ENCODE data around the gene TGM2.

The TGM2 gene

DNA sequence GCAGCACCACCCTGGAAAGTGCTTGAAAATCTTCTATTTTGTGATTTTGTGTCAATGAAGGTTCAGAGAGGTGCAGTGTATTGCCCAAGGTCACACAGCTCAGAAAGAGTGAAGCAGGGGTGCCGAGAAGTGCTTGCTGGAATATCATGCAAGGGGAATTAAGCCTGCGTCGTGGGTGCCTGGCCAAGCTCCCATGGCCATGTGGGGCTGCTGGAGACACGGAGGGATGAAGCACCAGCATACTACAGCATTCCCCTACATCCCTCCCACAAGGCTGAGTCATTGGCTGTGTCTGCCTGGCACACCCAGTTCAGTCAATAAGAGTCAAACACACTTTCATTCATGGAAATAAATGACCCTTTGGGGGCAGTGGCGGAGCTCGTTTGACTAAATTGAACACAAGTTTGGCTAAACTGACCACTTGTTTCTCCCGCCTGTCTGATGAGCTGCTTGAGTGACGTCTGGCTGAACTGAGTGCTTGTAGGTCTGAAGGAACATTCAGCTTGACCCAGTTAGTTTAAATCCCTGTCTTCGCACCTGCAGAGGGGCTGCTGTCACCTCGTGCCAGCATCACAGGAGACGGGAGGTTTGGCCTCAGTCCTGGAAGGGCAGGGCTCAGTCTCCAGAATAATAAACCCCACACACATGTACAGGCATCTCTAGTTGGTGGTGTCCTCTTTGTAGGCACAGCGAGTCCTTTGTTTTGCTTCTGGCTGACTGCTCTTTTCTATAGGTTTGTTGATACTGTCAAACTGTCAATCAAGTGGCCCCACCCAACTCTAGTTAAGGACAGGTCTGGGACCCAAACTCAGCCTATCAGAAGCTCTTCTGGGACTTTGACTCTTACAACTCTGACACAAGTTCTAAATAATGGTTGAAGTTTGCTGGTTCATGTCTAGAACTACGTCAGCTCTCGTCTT, 8.4 kb upstream of the TGM2 start:
- FAIRE-seq: no peak

DNA sequence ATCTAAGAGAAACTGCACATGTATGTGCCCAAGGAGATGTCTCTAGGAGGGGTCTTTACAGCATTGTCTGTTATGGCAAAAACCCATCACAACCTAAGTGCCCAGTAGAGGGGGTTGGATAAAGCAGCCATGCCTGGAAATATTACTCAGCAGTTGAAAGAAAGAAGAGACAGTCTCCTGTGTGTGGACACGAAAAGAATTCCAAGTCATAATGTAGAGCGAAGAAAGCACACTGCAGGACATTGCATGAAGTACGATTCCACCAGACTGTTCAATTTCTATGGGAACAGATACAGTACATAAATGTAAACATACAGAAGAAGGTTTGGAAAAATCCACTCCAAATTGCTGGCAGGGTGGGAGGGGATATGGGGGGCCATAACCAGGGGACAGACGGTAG, 7.3 kb upstream of the TGM2 start:
- FAIRE-seq: no peak

DNA sequence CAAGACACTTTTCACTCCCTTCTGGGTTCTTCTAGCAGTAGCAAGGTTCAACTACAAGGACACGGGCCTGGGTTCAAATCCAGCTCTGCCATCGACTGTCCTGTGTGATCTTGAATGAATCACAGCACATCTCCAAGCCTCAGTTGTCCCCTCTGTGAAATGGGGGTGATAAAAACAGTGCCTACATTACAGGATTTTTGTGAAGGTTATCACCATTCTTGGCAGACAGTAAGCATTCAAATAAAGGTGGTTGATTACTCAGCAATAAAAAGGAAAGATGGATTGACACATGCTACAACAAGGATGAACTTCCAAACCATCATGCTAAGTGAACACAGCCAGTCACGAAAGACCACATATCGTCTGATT, 6.6 kb upstream of the TGM2 start:
- FAIRE-seq: no peak

DNA sequence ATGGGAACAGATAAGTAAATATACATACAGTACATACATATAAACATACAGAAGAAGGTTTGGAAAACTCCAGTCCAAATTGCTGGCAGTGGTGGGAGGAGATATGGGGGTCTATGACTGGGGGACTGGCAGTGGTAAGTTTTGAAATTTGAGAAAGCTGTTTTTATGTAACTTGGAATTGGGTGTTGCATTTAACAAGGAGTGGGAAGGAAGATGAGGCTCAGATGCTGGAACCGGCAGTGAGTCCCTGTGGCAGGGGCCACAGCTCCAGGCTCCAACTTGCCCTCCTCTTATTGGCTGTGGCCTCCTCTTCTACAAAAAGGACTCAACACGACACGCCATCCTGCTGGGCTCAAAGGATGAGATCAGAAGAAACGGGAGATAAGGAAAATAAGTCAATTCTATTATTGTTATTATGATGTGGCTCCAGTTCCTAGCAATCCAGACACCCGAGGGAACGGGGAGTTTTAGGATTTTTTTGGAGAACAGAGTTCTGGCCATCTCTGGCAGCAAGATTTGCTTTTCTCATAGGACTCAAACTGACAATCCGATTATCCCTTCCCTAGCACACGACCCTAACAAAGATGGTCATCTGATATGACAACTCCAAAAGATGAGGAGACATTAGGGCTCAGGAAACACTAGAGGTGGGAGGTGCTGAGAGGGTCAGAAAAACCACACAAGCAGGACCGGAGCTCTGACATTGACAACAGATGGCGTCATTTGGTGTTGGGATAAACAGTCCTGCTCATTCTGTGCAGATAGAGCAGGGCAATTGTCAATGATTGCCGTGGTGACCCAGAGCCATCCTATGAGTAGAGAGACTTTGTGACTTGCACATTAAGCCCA, 6.0 kb upstream of the TGM2 start:
- no peak for FAIRE-seq

DNA sequence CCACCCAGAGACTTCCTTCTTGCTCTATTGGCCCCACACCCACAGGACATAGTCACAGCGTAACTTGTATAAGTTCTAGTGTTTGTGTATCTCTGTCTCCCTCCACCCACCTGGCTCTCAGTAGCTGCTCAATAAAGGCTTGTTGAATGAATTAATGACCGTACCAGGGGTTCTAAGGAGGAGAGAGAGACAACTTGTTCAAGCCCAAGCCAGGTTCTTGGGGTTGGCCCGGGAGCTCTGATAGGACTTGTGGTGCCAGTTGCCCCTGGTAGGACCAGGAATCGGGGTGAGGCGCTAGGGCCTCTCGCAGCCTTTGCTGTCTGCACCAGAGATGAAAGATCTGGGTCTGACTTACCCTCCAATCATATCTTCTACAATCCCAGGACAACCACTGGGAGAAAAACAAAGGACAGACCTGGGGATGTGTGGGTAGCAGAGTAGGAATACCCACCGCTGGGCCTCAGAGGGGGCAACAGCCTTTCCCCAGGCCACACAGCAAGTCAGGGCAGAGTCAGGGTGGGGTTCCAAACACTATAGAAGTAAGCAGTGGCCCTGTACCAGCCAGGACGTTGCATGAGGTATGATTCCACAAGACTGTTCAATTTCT, 5.3 kb upstream of the TGM2 start:
- FAIRE-seq: no peak

- no peak for FAIRE-seq
Measured at GRCh38 chr20:38169636-38170193, 4.6 kb upstream of the TGM2 start.

- FAIRE-seq: no peak
Measured at GRCh38 chr20:38168791-38169589, 3.9 kb upstream of the TGM2 start.

GRCh38 chr20:38167851-38168760, 3.0 kb upstream of the TGM2 start:
- FAIRE-seq: no peak

GRCh38 chr20:38167328-38167850, 2.3 kb upstream of the TGM2 start:
- FAIRE-seq: no peak

- no peak for FAIRE-seq
Measured at GRCh38 chr20:38166703-38167233, 1.7 kb upstream of the TGM2 start.

DNA sequence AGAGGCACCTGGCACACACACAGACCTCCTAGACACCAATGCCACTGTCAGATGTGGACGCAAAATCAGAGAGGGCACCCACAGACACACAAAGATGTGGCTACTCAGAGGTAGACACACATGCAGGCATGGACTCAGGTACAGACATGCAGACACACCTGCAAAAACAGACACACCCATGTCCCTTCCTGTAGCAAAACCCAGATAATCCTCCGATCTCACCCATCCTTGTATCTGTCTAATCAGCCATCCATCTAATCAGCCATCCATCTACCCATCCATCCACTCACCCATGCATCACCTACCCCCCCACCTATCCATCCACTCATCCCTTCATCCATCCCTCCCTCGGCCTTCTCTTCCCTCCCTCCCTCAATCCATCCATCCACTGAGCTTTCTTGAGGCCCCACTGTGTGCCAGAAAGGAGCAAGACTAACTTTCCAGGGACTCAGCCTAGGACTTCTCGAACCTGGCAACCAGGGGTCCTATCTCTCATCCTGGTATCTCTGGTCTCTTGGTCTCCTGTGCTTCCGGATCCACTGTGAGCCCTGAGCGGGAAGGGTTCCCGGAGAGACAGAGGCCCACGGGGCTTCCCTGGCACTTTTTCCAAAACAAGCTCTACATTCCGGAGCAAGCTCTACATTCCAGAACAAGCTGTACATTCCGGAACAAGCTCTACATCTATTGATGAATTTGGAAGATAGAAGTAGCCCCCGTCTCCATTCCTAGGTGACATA, 1.1 kb upstream of the TGM2 start:
- FAIRE-seq: no peak

GRCh38 chr20:38164624-38165088, 414 bp downstream of the TGM2 start:
- no peak for FAIRE-seq

DNA sequence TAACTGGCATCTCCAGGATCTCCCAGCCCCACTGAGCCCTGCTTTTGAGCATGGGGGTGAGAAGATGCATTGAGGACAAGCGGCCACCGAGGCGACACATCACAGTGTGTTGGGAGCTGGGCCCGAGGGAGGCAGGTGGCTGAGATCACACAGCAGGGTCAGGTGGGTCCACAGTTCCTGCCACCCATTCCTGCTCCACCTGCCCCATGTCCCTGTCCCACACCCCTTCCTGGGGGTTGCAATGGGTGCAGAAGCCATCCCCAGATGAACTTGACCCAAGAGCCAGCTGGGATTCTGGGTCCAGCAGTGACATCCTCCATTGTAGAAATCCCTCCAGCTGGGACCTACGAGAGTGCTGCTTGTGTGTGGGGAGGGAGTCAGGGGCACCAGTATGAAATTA, 1.0 kb downstream of the TGM2 start:
- no peak for FAIRE-seq

DNA sequence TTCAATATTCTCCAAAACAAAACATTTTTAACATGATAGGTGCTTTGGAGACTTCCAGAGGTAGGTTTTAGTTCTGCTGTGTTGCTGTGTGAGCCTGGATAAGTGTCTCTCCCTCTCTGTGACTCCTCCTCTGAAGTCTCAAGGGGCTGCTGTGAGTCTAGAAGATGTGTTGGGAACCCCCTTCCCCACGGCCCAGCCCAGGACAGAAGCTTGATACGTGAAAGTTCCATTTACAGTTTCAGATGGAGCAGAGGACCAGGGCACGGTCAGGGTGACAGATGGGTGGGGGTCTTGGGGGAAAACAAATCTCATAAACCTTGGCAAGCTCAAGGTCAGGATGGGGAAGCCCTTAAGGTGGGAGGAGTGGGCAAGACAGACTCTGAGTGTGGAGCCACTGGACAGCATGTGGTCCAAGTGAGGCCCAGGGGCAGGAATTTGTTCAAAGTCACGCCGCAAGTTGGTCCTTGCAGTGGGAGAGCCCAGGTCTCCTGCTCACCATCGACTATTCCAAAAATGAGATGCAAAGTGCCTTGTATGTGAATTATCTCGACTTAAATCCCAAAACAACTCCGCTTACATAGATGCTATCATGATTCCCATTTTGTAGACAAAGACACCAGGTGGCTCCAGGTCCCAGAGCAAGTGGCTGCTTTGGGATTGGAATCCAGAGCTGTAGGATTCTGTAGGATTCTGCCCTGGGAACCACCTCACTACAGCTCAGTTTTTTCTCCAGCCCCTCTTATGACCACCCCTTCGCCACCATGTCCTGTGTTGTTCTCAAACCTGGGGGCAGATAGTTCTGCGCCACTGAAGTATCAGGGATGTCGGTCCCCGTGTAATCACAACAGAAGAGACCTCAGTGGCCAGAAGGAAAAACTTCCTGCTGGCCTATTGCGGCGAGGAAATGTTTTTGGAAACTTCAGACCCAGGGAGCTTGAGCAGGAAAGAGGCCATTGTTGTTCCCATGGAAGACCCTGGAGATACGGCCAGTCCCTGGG, 1.9 kb downstream of the TGM2 start:
- no peak for FAIRE-seq

- no peak for FAIRE-seq
Measured at GRCh38 chr20:38162149-38162548, 2.9 kb downstream of the TGM2 start.

DNA sequence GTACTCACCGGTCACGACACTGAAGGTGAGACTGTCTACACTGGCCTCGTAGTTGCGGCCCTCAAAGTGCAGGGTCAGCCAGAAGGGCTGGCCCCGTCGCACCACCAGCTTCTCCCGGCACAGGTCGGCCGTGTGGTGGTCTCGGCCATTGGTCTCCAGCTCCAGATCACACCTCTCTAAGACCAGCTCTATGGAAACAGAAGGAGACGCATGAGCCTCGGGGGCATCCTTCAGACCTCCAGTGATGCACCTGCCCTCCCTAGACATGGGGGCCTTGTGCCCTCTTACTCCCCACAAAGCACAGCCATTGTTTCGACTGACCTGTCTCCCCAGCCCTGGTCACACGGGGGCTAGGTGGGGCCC, 3.7 kb downstream of the TGM2 start:
- no peak for FAIRE-seq

GRCh38 chr20:38159957-38160756, 4.9 kb downstream of the TGM2 start:
- no peak for FAIRE-seq

DNA sequence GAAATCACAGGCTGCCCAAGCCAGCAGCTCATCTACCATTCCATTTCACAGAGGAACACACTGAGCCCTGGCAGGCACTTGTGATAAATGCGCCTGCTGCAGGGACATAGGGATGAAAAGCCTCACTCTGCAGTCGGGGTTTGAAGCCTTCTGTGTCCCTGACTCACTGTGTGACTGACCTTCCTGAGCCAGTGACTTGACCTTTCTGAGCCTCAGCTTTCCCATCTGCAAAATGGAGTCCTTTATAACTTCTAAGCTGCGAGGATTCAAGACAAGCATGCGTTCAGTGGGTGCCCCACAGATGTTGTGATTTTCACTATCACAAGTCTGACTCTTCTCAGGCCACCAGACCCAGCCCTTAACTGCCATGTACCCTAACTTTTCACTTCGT, 5.5 kb downstream of the TGM2 start:
- FAIRE-seq: no peak
